Measurements from ENCODE around the gene MRM3.
"Not testable (repeated sequence)": the region's sequence is repeated elsewhere in the genome, so short reads cannot be mapped to it uniquely, and the experiment has no call there.

MRM3 gene

GRCh38 chr17:828761-829160 lies 46.6 kb downstream of the MRM3 start:
- DNase-seq = no peak

- DNase-seq = not testable (repeated sequence)
Observed at GRCh38 chr17:829614-830013, 47.5 kb downstream of the MRM3 start.

GRCh38 chr17:830381-830780 lies 48.2 kb downstream of the MRM3 start:
- no peak for DNase-seq

GRCh38 chr17:830950-831349 lies 48.8 kb downstream of the MRM3 start:
- no peak for DNase-seq

- DNase-seq = no peak
Observed at GRCh38 chr17:834136-834535, 52.0 kb downstream of the MRM3 start.

- no peak for DNase-seq
Observed at GRCh38 chr17:835263-835662, 53.1 kb downstream of the MRM3 start.

GRCh38 chr17:835721-836120 lies 53.6 kb downstream of the MRM3 start:
- DNase-seq = not testable (repeated sequence)

GRCh38 chr17:836151-836550 lies 54.0 kb downstream of the MRM3 start:
- no peak for DNase-seq

GRCh38 chr17:838486-838885 lies 56.3 kb downstream of the MRM3 start:
- DNase-seq = no peak

- no peak for DNase-seq
Observed at GRCh38 chr17:841313-841712, 59.2 kb downstream of the MRM3 start.
